IMR-90 (cell line): ENCODE data around the gene RAP1GAP2. TPM values are rescaled to one million over a fixed set of nuclear protein-coding genes. Genes with fewer than 3 reads are reported as not detected.

Source experiments
- ATAC-seq: fragments of 200-7000 bp; cut with Tn5 transposase; 2 replicates; pipeline ENCODE4 v1.9.1; 2020; ENCODE audit warnings: low read depth, mild to moderate bottlenecking, moderate library complexity
- BruUV-seq: library from RNA; stranded (reverse); fragments of 400-500 nt; replicated peaks from 2 replicates; lab custom pipeline; 2021; lab: Mats Ljungman, UMichigan
- CTCF ChIA-PET: fragments of 300-600 bp; formaldehyde crosslinking; extraction: SDS; loops from one replicate; lab custom pipeline; 2021; ENCODE audit warnings: antibody characterized with exemption; lab: Yijun Ruan, JAX
- POLR2A ChIA-PET: fragments of 300-600 bp; sonication (Branson Sonifier 250); formaldehyde crosslinking; loops from one replicate; lab custom pipeline; 2022; ENCODE audit warnings: antibody characterized with exemption; ENCODE audit not compliant: unreplicated experiment; lab: Charles Lee
- DNase-seq: peaks from one replicate; pipeline ENCODE4 v3.0.0; 2013
- H2AFZ ChIP-seq: replicated peaks from 2 replicates; pipeline ENCODE3; 2013; ENCODE audit warnings: low read length, mild to moderate bottlenecking; ENCODE audit not compliant: poor library complexity
- H2AK5ac ChIP-seq: 2 replicates; pipeline ENCODE4 v1.6.1; 2013; ENCODE audit warnings: low read depth, low read length, inconsistent platforms
- H2AK9ac ChIP-seq: replicated peaks from 2 replicates; pipeline ENCODE3; 2013; ENCODE audit warnings: mild to moderate bottlenecking, low read depth, low read length, moderate library complexity; ENCODE audit not compliant: poor library complexity
- H2BK120ac ChIP-seq: 2 replicates; pipeline ENCODE4 v1.6.1; 2013; ENCODE audit warnings: low read depth, low read length, inconsistent platforms
- H2BK15ac ChIP-seq: 3 replicates; pipeline ENCODE4 v1.6.1; 2013; ENCODE audit warnings: low read depth, low read length, inconsistent platforms
- H2BK20ac ChIP-seq: 2 replicates; pipeline ENCODE4 v1.6.1; 2013; ENCODE audit warnings: low read depth, mild to moderate bottlenecking, inconsistent platforms, low read length, moderate library complexity
- H2BK5ac ChIP-seq: 2 replicates; pipeline ENCODE4 v1.6.1; 2013; ENCODE audit warnings: mild to moderate bottlenecking, low read depth, low read length, inconsistent platforms; ENCODE audit not compliant: poor library complexity, severe bottlenecking
- H3K14ac ChIP-seq: replicated peaks from 2 replicates; pipeline ENCODE4 v1.6.1; 2013; ENCODE audit warnings: low read depth, low read length, inconsistent platforms
- H3K18ac ChIP-seq: 2 replicates; pipeline ENCODE4 v1.6.1; 2013; ENCODE audit warnings: low read depth, low read length, control low read depth
- H3K23ac ChIP-seq: 2 replicates; pipeline ENCODE4 v1.6.1; 2013; ENCODE audit warnings: low read depth, low read length, inconsistent platforms
- H3K27ac ChIP-seq: 2 replicates; pipeline ENCODE4 v1.5.1; 2013; ENCODE audit warnings: mild to moderate bottlenecking, control low read depth, low read length; ENCODE audit not compliant: insufficient read depth
- H3K27me3 ChIP-seq: 2 replicates; pipeline ENCODE4 v1.6.1; 2013; ENCODE audit warnings: low read length; ENCODE audit not compliant: control insufficient read depth, insufficient read depth
- H3K36me3 ChIP-seq: 2 replicates; pipeline ENCODE4 v1.6.1; 2013; ENCODE audit warnings: low read length, mixed read lengths; ENCODE audit not compliant: control insufficient read depth, insufficient read depth
- H3K4ac ChIP-seq: 2 replicates; pipeline ENCODE4 v1.6.1; 2013; ENCODE audit warnings: low read depth, low read length, inconsistent platforms
- H3K4me1 ChIP-seq: 2 replicates; pipeline ENCODE4 v1.6.1; 2013; ENCODE audit warnings: low read length, mixed read lengths; ENCODE audit not compliant: control insufficient read depth, insufficient read depth
- H3K4me2 ChIP-seq: 2 replicates; pipeline ENCODE4 v1.6.1; 2013; ENCODE audit warnings: low read depth, mild to moderate bottlenecking, control low read depth, low read length, moderate library complexity
- H3K4me3 ChIP-seq: 2 replicates; pipeline ENCODE4 v1.5.1; 2013; ENCODE audit warnings: low read depth, mild to moderate bottlenecking, control low read depth, low read length, moderate library complexity; ENCODE audit not compliant: insufficient read depth
- H3K56ac ChIP-seq: 2 replicates; pipeline ENCODE4 v1.6.1; 2013; ENCODE audit warnings: low read length, inconsistent platforms; ENCODE audit not compliant: insufficient read depth; ENCODE audit errors: extremely low read depth
- H3K79me1 ChIP-seq, 2 experiments: 2 replicates each; pipeline ENCODE4 v1.6.1; 2013; ENCODE audit warnings: low read length in 2 of 2, inconsistent platforms in 1 of 2, low read depth in 1 of 2
- H3K9ac ChIP-seq: 2 replicates; pipeline ENCODE4 v1.6.1; 2013; ENCODE audit warnings: low read depth, low read length, control low read depth
- H3K9me1 ChIP-seq: 2 replicates; pipeline ENCODE4 v1.6.1; 2013; ENCODE audit warnings: low read length, inconsistent platforms; ENCODE audit not compliant: insufficient read depth
- H3K9me3 ChIP-seq: 2 replicates; pipeline ENCODE4 v1.6.1; 2013; ENCODE audit warnings: low read length; ENCODE audit not compliant: control insufficient read depth, insufficient read depth
- H4K20me1 ChIP-seq: 2 replicates; pipeline ENCODE4 v1.6.1; 2013; ENCODE audit warnings: low read length, inconsistent platforms; ENCODE audit not compliant: insufficient read depth
- H4K5ac ChIP-seq: 2 replicates; pipeline ENCODE4 v1.6.1; 2013; ENCODE audit warnings: mild to moderate bottlenecking, low read depth, low read length, control low read depth
- H4K8ac ChIP-seq, 2 experiments: 2 replicates each; pipeline ENCODE4 v1.6.1; 2013; ENCODE audit warnings: low read depth in 2 of 2, low read length in 2 of 2, control low read depth in 1 of 2, inconsistent platforms in 1 of 2
- H4K91ac ChIP-seq: 2 replicates; pipeline ENCODE4 v1.6.1; 2013; ENCODE audit warnings: low read depth, low read length, inconsistent platforms; ENCODE audit not compliant: insufficient read depth
- BHLHE40 ChIP-seq: fragments of 150-350 bp; IDR thresholded peaks from 2 replicates; pipeline ENCODE4 v1.6.1; 2016; ENCODE audit warnings: mild to moderate bottlenecking, low read depth, low read length
- CEBPB ChIP-seq: IDR thresholded peaks from 2 replicates; pipeline ENCODE4 v1.6.1; 2012; ENCODE audit warnings: low read depth, low read length, improper control_type of control experiment
- CHD1 ChIP-seq: IDR thresholded peaks from 2 replicates; pipeline ENCODE4 v1.6.1; 2012; ENCODE audit warnings: low read depth, low read length, improper control_type of control experiment
- FOS ChIP-seq: fragments of 150-350 bp; IDR thresholded peaks from 2 replicates; pipeline ENCODE4 v1.6.1; 2016; ENCODE audit warnings: low read depth, low read length
- MAFK ChIP-seq: IDR thresholded peaks from 2 replicates; pipeline ENCODE4 v1.6.1; 2012; ENCODE audit warnings: low read depth, low read length, improper control_type of control experiment
- MAZ ChIP-seq: IDR thresholded peaks from 2 replicates; pipeline ENCODE4 v1.6.1; 2012; ENCODE audit warnings: low read depth, mild to moderate bottlenecking, low read length, improper control_type of control experiment, moderate library complexity, borderline replicate concordance
- MXI1 ChIP-seq: IDR thresholded peaks from 2 replicates; pipeline ENCODE4 v1.6.1; 2012; ENCODE audit warnings: low read depth, mild to moderate bottlenecking, low read length, moderate library complexity, borderline replicate concordance
- NFE2L2 ChIP-seq: fragments of 150-350 bp; IDR thresholded peaks from 2 replicates; pipeline ENCODE4 v1.6.1; 2016; ENCODE audit warnings: low read depth, mild to moderate bottlenecking, low read length
- POLR2A ChIP-seq: IDR thresholded peaks from 2 replicates; pipeline ENCODE4 v1.6.1; 2012; ENCODE audit warnings: mild to moderate bottlenecking, low read depth, low read length
- RAD21 ChIP-seq: IDR thresholded peaks from 2 replicates; pipeline ENCODE4 v1.6.1; 2012; ENCODE audit warnings: low read length, improper control_type of control experiment
- RCOR1 ChIP-seq: IDR thresholded peaks from 2 replicates; pipeline ENCODE4 v1.6.1; 2012; ENCODE audit warnings: mild to moderate bottlenecking, low read length, improper control_type of control experiment; ENCODE audit not compliant: insufficient replicate concordance
- RFX5 ChIP-seq: IDR thresholded peaks from 2 replicates; pipeline ENCODE4 v1.8.0; 2012; ENCODE audit warnings: low read depth, mild to moderate bottlenecking, low read length, moderate library complexity
- SMC3 ChIP-seq: fragments of 150-350 bp; IDR thresholded peaks from 2 replicates; pipeline ENCODE4 v1.6.1; 2016; ENCODE audit warnings: low read depth, mild to moderate bottlenecking, antibody characterized with exemption, low read length, moderate library complexity
- WGBS, 2 experiments: methylation state at CpG; one replicate each; pipeline versions ENCODE4 v1.1.5 to v1.1.7; 2013; ENCODE audit warnings: missing lambda C conversion rate in 2 of 2; ENCODE audit not compliant: insufficient read length in 1 of 2; ENCODE audit errors: extremely low coverage in 2 of 2; 5-methylcytosine and 5-hydroxymethylcytosine counted together
- dilution Hi-C: fragments of 300-500 bp; cut with HindIII; formaldehyde crosslinking; loops from one replicate; pipeline ENCODE4 v1.14.3; 2018; ENCODE audit warnings: low sequenced_read_pairs; ENCODE audit not compliant: unreplicated experiment
- in situ Hi-C: fragments of 300-500 bp; cut with MboI; formaldehyde crosslinking; loops from 3 replicates; pipeline ENCODE4 v1.14.3; 2019; ENCODE audit warnings: low sequenced_read_pairs, inconsistent platforms, mixed read lengths
- intact Hi-C: fragments of 100-400 bp; cut with micrococcal nuclease; formaldehyde crosslinking; loops from 2 replicates; pipeline ENCODE4 v1.10.0; 2022
- polyA plus RNA-seq, 3 experiments: library from polyadenylated mRNA; depleted of rRNA; stranded (reverse); fragments of >200 nt; gene quantifications; 2 replicates each; pipeline ENCODE4 v1.2.3, GENCODE V29; 2012; ENCODE audit warnings: low replicate concordance in 1 of 3
- total RNA-seq: library from RNA; depleted of rRNA; stranded (reverse); fragments of >200 nt; gene quantifications from 2 replicates; pipeline ENCODE4 v1.2.3, GENCODE V29; 2012
- TF ChIP-seq, protein P1 (sequence below): fragments of 150-350 bp; IDR thresholded peaks from 2 replicates; pipeline ENCODE4 v1.6.1; 2017; ENCODE audit warnings: mild to moderate bottlenecking, antibody characterized with exemption, low read length, low read depth
- TF ChIP-seq, protein P2 (sequence below): fragments of 150-350 bp; IDR thresholded peaks from 2 replicates; pipeline ENCODE4 v1.6.1; 2016; ENCODE audit warnings: low read depth, mild to moderate bottlenecking, low read length, moderate library complexity, borderline replicate concordance
- TF ChIP-seq, protein P3 (sequence below): conservative IDR thresholded peaks from 2 replicates; pipeline ENCODE4 v1.5.1; 2012; ENCODE audit warnings: mild to moderate bottlenecking, low read depth, low read length, improper control_type of control experiment

RAP1GAP2 gene
- total and polyA plus RNA-seq, 2 of the 4 experiments (the other 2 are of a cell fraction), result 5.7 to 7.5 TPM

DNA sequence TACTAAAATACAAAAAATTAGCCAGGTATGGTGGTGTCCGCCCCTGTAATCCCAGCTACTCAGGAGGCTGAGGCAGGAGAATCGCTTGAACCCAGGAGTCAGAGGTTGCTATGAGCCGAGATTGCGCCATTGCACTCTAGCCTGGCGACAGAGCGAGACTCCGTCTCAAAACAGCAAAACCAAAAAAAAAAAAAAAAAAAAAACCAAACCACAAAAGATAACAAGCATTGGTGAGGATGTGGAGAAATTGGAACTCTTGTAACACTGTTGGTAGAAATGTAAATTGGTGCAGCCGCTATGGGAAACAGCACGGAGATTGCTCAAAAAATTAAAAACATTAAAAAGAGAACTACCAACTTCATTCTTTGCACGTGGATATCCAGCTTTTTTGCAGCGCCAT lies 147.7 kb downstream of the RAP1GAP2 start:
- in situ Hi-C loops, result no loop called here
- no CpG with 5 or more reads among the region's 11 CpGs for WGBS, 2 experiments
- POLR2A ChIA-PET, result no interaction called here

More for the DNA sequence above, 147.7 kb downstream of the RAP1GAP2 start:
- no peak overlapping the region for H2BK5ac ChIP-seq
- intact Hi-C loops (no loop called here), dilution Hi-C loops (no loop called here)
- H3K4me1 ChIP-seq, result no peaks in the 10 kb centered on the region
- no peaks in the 10 kb centered on the region for H4K20me1 ChIP-seq
- H3K14ac ChIP-seq, result no peak overlapping the region
- no peak overlapping the region for H3K56ac ChIP-seq
- H3K27ac ChIP-seq, result no peak overlapping the region
- no TSS peak for BruUV-seq
- no peaks in the 10 kb centered on the region for H3K27me3 ChIP-seq
- no peaks in the 10 kb centered on the region for H3K9me3 ChIP-seq
- no peak overlapping the region for H4K91ac ChIP-seq
- H2BK15ac ChIP-seq, result no peak overlapping the region
- H3K18ac ChIP-seq, result no peak overlapping the region
- H3K9me1 ChIP-seq, result no peaks in the 10 kb centered on the region; the same call in 1 of the 2 replicates
- no peaks in the 10 kb centered on the region for H3K36me3 ChIP-seq
- no peak overlapping the region for H2AK5ac ChIP-seq
- no peak overlapping the region for H3K4me2 ChIP-seq
- no peaks in the 10 kb centered on the region for H3K79me1 ChIP-seq
- no peak overlapping the region for H2AK9ac ChIP-seq
- CTCF ChIA-PET, result no interaction called here
- no peak overlapping the region for H4K8ac ChIP-seq
- no peak overlapping the region for H3K4me3 ChIP-seq
- TF ChIP-seq RAD21 (no peak), BHLHE40 (no peak), CHD1 (no peak), POLR2A (no peak), CEBPB (no peak), RFX5 (no peak), NFE2L2 (no peak), SMC3 (no peak), FOS (no peak), RCOR1 (no peak), MAFK (no peak), MXI1 (no peak), MAZ (no peak)
- TF ChIP-seq, protein P1, sequence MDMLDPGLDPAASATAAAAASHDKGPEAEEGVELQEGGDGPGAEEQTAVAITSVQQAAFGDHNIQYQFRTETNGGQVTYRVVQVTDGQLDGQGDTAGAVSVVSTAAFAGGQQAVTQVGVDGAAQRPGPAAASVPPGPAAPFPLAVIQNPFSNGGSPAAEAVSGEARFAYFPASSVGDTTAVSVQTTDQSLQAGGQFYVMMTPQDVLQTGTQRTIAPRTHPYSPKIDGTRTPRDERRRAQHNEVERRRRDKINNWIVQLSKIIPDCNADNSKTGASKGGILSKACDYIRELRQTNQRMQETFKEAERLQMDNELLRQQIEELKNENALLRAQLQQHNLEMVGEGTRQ, result no peak
- TF ChIP-seq, protein P2, sequence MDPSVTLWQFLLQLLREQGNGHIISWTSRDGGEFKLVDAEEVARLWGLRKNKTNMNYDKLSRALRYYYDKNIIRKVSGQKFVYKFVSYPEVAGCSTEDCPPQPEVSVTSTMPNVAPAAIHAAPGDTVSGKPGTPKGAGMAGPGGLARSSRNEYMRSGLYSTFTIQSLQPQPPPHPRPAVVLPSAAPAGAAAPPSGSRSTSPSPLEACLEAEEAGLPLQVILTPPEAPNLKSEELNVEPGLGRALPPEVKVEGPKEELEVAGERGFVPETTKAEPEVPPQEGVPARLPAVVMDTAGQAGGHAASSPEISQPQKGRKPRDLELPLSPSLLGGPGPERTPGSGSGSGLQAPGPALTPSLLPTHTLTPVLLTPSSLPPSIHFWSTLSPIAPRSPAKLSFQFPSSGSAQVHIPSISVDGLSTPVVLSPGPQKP, result no peak
- TF ChIP-seq, protein P3, sequence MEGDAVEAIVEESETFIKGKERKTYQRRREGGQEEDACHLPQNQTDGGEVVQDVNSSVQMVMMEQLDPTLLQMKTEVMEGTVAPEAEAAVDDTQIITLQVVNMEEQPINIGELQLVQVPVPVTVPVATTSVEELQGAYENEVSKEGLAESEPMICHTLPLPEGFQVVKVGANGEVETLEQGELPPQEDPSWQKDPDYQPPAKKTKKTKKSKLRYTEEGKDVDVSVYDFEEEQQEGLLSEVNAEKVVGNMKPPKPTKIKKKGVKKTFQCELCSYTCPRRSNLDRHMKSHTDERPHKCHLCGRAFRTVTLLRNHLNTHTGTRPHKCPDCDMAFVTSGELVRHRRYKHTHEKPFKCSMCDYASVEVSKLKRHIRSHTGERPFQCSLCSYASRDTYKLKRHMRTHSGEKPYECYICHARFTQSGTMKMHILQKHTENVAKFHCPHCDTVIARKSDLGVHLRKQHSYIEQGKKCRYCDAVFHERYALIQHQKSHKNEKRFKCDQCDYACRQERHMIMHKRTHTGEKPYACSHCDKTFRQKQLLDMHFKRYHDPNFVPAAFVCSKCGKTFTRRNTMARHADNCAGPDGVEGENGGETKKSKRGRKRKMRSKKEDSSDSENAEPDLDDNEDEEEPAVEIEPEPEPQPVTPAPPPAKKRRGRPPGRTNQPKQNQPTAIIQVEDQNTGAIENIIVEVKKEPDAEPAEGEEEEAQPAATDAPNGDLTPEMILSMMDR, result no peak
- no peak overlapping the region for H3K23ac ChIP-seq
- DNase-seq, result no peak
- no peak overlapping the region for H2AFZ ChIP-seq
- no peak overlapping the region for H4K5ac ChIP-seq
- no peak overlapping the region for H2BK120ac ChIP-seq
- H3K4ac ChIP-seq, result no peak overlapping the region
- H2BK20ac ChIP-seq, result no peak overlapping the region
- H3K9ac ChIP-seq, result no peak overlapping the region
- no peak for ATAC-seq
